HEK293 (cell line): ENCODE results near the gene PLAAT2.

Source experiments
- KLF8 ChIP-seq: fragments of 450-650 bp; formaldehyde crosslinking; IDR thresholded peaks from 2 replicates; pipeline ENCODE4 v1.5.1; 2016; ENCODE audit warnings: missing biosample characterization, missing genetic modification characterization
- ZFHX2 ChIP-seq: fragments of 450-650 bp; formaldehyde crosslinking; conservative IDR thresholded peaks from 2 replicates; pipeline ENCODE4 v1.5.1; 2016; ENCODE audit warnings: missing biosample characterization, missing genetic modification characterization

- no peak for TF ChIP-seq ZFHX2 (tag by site-specific recombination)
- TF ChIP-seq KLF8 (tag by site-specific recombination): no peak
Observed at GRCh38 chr11:63516109-63516508, 47.1 kb downstream of the PLAAT2 start.
